ENCODE results near the gene FMN1.

DNA sequence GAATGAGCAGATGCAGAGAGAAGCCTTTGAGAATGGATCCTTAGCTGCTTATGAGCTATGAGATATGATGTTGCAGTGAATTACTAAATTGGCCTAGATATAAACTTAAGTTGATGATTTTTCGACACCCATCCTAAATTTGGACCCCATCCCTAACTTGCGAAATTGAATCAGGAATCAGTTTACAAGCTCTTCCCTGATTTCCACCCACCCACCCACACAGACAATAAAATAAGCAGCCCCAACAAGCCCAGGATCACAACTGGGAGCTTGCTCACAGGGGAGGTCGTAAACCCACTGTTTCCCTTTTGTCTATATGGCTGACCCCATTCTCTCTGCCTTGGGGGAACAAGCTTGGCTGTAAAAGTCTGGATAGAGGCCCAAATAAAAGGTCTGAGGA, 419.4 kb downstream of the FMN1 start:
- TF ChIP-seq CTCF (IDR thresholded peaks at IDR 0.05) (no peak), POLR2AphosphoS5 (IDR thresholded peaks at IDR 0.05) (no peak), POLR2A (IDR thresholded peaks at IDR 0.05) (no peak)
